TTC549 (cell line): ENCODE measurements around the gene MICAL2.

Experiments
- FAIRE-seq: peaks from 2 replicates; lab custom pipeline; 2012; peaks lifted over from hg19 to GRCh38; lab: Jason Lieb, UNC

The MICAL2 gene

DNA sequence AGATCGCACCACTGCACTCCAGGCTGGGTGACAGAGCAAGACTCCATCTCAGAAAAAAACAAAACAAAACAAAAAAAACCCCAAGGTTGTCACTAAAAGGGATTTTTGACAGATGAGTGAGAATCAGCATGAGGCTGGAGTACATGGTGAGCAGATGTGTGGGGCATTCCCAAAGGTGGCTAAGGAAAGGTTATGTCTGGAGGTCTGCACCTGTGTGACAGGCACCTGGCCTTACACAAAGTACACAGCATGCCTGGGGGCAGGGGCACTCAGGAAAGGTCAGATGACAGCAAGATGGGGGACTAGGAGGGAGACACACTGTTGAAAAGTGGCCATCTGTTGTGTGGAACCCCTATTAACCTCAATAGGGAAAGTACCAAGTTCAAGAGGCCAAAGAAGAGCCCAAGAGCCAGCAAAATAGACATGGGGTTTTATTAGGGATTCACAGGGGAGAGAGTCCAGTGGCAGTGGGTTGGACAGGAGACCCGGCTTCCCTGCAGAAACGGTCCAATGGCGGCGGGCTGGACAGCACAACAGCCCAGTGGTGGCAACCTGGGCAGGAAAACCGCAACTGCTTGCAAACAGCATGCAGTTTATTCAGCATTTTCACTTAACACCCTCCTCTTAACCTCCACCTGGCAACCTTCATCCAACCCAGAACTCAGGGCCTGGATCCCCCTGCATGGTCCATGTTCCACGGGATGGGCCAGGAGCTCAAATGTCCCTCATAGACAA is 101.1 kb downstream of the MICAL2 start:
- no peak for FAIRE-seq

DNA sequence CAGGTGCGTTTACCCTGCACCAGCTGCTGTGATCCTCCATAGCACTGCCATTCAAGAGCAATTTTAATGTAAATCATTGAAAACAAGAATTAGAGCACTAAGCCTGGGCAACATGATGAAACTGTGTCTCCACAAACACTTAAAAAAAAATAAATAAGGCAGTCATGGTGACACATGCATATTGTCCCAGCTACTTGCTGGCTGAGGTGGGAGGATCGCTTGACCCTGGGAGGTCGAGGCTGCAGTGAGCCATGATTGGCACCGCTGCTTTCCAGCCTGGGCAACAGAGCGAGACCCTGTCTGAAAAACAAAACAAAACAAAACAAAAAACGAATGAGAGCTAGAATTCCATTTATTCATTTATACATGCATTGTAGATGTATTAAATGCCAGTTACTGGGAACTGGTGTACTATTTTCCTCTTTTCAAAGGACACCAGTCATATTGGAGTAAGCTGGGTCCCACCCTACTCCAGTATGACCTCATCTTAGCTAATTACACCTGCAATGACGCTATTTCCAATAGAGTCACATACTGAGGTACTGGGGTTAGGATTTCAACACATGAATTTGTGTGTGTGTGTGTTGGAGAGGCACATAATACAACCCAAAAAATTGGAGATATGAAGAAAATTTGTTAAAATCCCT is 101.9 kb downstream of the MICAL2 start:
- FAIRE-seq, result no peak

GRCh38 chr11:12212821-12213185 is 102.4 kb downstream of the MICAL2 start:
- FAIRE-seq, result no peak

GRCh38 chr11:12213883-12214282 is 103.5 kb downstream of the MICAL2 start:
- FAIRE-seq, result no peak

DNA sequence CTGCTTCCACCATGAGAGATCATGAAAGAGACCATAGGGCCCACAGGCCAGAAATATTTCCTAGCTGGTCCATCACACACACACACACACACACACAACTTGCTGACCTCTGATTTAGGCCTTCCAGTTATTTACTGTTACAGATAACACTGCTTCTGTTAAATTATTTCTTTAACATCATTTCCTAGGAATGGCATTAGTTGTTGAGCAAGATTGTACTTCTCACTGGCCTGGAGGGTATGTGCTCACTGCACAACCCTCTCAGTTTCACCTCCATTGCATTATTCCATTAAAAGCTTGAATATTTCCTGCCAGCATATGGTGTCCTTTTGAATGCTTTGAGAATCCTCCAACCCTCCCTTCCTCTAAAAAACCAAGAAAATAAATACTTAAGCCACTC is 104.4 kb downstream of the MICAL2 start:
- no peak for FAIRE-seq

DNA sequence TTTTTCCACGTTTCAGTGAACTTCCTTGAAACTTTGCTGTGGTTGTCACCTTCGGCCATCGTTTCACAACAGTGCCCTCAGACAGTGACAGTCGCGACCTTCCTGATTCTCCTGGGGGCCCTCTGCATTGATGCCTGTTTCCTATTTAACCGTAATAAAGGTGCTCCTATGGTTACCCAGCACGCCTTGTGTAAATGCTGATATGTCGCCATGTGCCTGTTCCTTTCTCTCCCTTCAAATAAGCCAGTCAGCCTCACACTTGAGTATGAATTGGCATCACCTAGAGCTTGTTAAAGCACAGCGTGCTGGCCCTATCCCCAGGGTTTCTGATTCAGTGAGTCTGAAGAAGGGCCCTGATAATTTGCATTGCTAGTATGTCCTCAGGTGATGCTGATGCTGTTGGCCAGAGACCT is 104.8 kb downstream of the MICAL2 start:
- no peak for FAIRE-seq

GRCh38 chr11:12216041-12216451 is 105.7 kb downstream of the MICAL2 start:
- no peak for FAIRE-seq

- no peak for FAIRE-seq
Measured at GRCh38 chr11:12216671-12217374, 106.4 kb downstream of the MICAL2 start.

GRCh38 chr11:12217879-12218278 is 107.5 kb downstream of the MICAL2 start:
- FAIRE-seq, result no peak

GRCh38 chr11:12218909-12219308 is 108.5 kb downstream of the MICAL2 start:
- no peak for FAIRE-seq

- FAIRE-seq, result no peak
Measured at GRCh38 chr11:12219757-12220156, 109.4 kb downstream of the MICAL2 start.

DNA sequence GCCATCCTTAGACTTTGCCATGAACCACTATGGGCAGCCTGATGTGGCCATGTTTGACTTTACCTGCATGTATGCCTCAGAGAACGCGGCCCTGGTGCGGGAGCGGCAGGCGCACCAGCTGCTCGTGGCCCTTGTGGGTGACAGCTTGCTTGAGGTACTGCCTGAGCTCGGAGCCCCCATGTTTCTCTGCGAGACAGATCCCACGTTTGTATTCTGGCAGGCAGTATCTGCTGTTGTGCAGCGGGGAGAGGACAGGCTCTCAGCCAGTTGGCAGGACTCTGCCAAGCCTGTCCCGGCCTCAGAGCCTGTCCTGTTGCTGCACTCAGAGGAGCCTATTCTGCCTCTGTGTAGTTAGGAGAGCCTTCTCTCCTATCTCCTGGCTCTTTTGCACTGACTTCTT is 109.9 kb downstream of the MICAL2 start:
- no peak for FAIRE-seq

DNA sequence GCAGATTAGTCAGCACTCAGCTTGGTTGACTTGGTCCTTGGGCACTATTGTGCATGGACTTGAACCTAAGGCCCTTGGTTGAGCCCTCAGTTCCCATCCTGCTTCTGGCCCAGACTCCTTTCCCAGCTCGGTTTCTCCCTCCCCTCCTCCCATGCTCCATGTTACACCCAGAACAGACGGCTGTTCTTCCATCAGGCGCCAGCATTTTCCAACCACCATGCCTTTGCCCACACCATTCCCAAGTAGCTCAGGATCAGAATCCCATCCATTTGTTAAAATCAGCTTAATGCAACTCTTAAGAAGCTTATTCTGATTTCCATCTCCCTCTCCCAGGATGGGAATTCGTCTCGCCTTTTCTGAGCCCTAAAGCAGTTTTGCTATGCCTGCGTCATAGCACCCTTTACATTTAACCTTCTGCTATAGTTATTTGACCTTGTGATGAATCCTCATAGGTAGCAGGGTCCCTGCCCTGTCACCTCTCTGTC is 110.7 kb downstream of the MICAL2 start:
- FAIRE-seq, result no peak

- FAIRE-seq, result no peak
Measured at GRCh38 chr11:12222055-12222792, 111.8 kb downstream of the MICAL2 start.

DNA sequence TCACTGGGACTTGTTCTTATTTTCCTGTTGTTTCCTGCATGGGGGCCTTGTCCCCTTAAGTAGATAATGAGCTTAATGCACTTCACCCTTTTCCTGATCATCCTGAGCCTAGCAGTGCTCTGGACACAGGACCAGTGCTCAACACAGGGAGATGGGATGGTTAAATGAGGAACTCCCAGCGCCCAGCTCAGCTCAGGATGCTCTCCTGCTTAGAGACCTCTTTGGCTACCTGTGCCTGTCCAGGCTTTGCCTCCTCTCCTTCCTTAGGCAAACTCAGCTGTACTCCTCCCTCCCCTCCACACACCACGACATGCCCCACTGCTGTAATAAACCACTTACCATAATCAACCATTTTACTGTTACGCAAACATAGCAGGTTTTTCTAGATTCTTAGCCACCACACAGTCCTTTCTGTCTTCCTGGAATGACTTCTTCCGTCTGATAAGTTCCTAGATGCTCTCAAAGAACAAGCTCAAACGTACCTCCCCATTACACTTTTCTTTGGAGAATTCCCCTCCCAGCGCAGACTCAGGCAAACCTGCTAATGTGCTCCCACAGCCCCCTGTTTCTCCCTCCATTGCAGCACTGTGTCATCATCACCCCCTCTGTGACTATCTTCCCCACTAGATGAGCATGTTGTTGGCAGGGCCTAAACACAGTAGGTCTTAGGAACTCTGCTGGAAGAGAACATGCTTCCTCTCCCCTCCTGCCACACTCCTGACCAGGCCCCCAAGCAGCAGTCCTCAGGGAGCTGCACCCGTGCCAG is 113.6 kb downstream of the MICAL2 start:
- no peak for FAIRE-seq

GRCh38 chr11:12224537-12224893 is 114.1 kb downstream of the MICAL2 start:
- no peak for FAIRE-seq

GRCh38 chr11:12225046-12225739 is 114.8 kb downstream of the MICAL2 start:
- no peak for FAIRE-seq

DNA sequence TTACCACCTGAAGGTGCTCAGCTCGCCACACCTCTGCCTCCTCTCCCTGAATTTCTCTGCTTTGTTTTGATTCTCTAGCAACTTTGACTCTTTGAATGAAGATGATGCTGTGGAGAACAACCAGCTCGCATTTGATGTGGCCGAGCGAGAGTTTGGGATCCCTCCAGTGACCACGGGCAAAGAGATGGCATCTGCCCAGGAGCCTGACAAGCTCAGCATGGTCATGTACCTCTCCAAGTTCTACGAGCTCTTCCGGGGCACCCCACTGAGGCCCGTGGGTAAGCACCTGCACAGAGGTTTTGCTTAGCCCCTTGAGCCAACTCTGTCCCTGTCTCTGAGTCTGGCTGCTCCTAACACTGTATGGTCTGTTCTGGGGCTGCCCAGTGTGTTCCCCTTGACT is 115.7 kb downstream of the MICAL2 start:
- no peak for FAIRE-seq

GRCh38 chr11:12229450-12230229 is 119.2 kb downstream of the MICAL2 start:
- no peak for FAIRE-seq

GRCh38 chr11:12232160-12232559 is 121.8 kb downstream of the MICAL2 start:
- FAIRE-seq, result no peak
